Body of pancreas (tissue), 4 donors: Measurements from ENCODE around the gene GLB1L2. TPM values are rescaled to one million over a fixed set of nuclear protein-coding genes. Genes with fewer than 3 reads are reported as not detected.

Experiments
- ATAC-seq: fragments of 150-250 bp; one replicate; pipeline ENCODE4 v1.9.1; 2016
- DNase-seq, 4 donors: peaks; one replicate each; pipeline ENCODE4 v3.0.0-alpha.2; 2019
- H3K27ac ChIP-seq, 4 donors: fragments of 200-600 bp; sonication (generic); 1 replicate in 3 of 4; 2 replicates in 1 of 4; pipeline versions ENCODE4 v1.5.1 to v1.6.1; 2016 to 2019; ENCODE audit warnings: mild to moderate bottlenecking in 1 of 4, mixed read lengths in 1 of 4, moderate library complexity in 1 of 4
- H3K27me3 ChIP-seq, 2 donors: fragments of 200-600 bp; sonication (generic); one replicate each; pipeline ENCODE4 v1.6.0; 2016; ENCODE audit warnings: mild to moderate bottlenecking in 1 of 2
- H3K36me3 ChIP-seq, 2 donors: fragments of 200-600 bp; sonication (generic); replicated peaks in 1 of 2; 2 replicates each; pipeline ENCODE4 v1.5.1; 2016; ENCODE audit warnings: low read depth in 2 of 2; ENCODE audit not compliant: insufficient read depth in 1 of 2
- H3K4me1 ChIP-seq: fragments of 200-600 bp; sonication (generic); one replicate; pipeline ENCODE4 v1.6.0; 2016
- H3K4me3 ChIP-seq, 2 donors: fragments of 200-600 bp; sonication (generic); 1 replicate in 1 of 2; 2 replicates in 1 of 2; pipeline ENCODE4 v1.5.1; 2016 to 2019
- H3K9me3 ChIP-seq, 3 donors: fragments of 200-600 bp; sonication (generic); 1 replicate in 2 of 3; 2 replicates in 1 of 3; pipeline ENCODE4 v1.5.1; 2016
- CTCF ChIP-seq, 7 experiments: fragments of 450-650 bp in 4 of 7; fragments of 200-600 bp in 3 of 7; sonication (generic) in 3 of 7; IDR thresholded peaks; one replicate each; pipeline ENCODE4 v1.5.1; 2016 to 2019; ENCODE audit warnings: antibody characterized with exemption in 7 of 7
- POLR2A ChIP-seq, 3 donors: fragments of 450-650 bp; IDR thresholded peaks; one replicate each; pipeline ENCODE4 v1.6.1; 2016; ENCODE audit warnings: antibody characterized with exemption in 3 of 3, mild to moderate bottlenecking in 2 of 3
- WGBS, 2 donors: methylation state at CpG; one replicate each; pipeline ENCODE4 v1.1.5; 2017; 5-methylcytosine and 5-hydroxymethylcytosine counted together
- intact Hi-C: fragments of 100-400 bp; cut with DNase I; formaldehyde crosslinking; loops from one replicate; pipeline ENCODE4 v1.15.1; 2023
- total RNA-seq, 2 donors: library from RNA; depleted of rRNA; stranded (reverse); fragments of >200 nt; gene quantifications; one replicate each; pipeline ENCODE4 v1.1.0, GENCODE V29; 2016

The GLB1L2 gene
- total RNA-seq, 2 donors from 2014 or later, result 9.1 to 10.9 TPM

DNA sequence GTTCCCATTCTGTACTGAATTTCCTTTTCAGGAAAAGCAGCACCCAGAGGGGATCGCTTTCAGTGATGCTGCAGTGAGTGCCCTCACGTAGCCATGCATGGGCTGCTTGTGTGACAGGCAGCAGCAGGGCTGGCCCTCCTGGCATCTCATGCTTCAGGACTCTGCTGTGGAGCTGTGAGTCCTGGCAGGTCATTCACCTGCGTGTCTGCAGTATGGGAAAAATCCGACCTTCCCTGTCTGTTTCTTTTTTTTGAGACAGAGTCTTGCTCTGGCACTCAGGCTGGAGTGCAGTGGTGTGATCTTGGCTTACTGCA is 13.4 kb downstream of the GLB1L2 start:
- no peak for ATAC-seq
- no peaks in the 10 kb centered on the region for H3K36me3 ChIP-seq
- TF ChIP-seq CTCF (IDR thresholded peaks at IDR 0.05) (no peak), POLR2A (IDR thresholded peaks at IDR 0.05) (no peak)
- WGBS, 2 donors, result 69 to 89% methylated on average over 3 to 4 of the region's 4 CpGs
- H3K4me3 ChIP-seq, result no peak overlapping the region
- H3K27me3 ChIP-seq, result no peaks in the 10 kb centered on the region
- no peak for DNase-seq
- no peaks in the 10 kb centered on the region for H3K4me1 ChIP-seq
- H3K9me3 ChIP-seq, result no peaks in the 10 kb centered on the region
- intact Hi-C loops, result no loop called here
- H3K27ac ChIP-seq, result no peak overlapping the region

- WGBS, 2 donors, result 86 to 91% methylated on average over 21 of the region's 22 CpGs
These were observed 14.6 kb downstream of the GLB1L2 start for GRCh38 chr11:134346101-134346975.

GRCh38 chr11:134346976-134347350 is 15.2 kb downstream of the GLB1L2 start:
- H3K27ac ChIP-seq, result no peak overlapping the region
- intact Hi-C loops, result no loop called here
- no peak overlapping the region for H3K4me3 ChIP-seq
- WGBS, 2 donors, result 71 to 74% methylated on average over 3 to 5 of the region's 5 CpGs
- H3K27me3 ChIP-seq, result no peaks in the 10 kb centered on the region
- no peak for TF ChIP-seq POLR2A (IDR thresholded peaks at IDR 0.05)
- TF ChIP-seq CTCF (IDR thresholded peaks at IDR 0.05), result no peak
- no peaks in the 10 kb centered on the region for H3K36me3 ChIP-seq
- no peak for DNase-seq
- no peaks in the 10 kb centered on the region for H3K4me1 ChIP-seq
- no peak for ATAC-seq
- H3K9me3 ChIP-seq, result no peaks in the 10 kb centered on the region

More at GRCh38 chr11:134346101-134346975, 14.6 kb downstream of the GLB1L2 start:
- H3K27ac ChIP-seq, result no peak overlapping the region
- no peaks in the 10 kb centered on the region for H3K4me1 ChIP-seq
- intact Hi-C loops, result no loop called here
- TF ChIP-seq POLR2A (IDR thresholded peaks at IDR 0.05), result no peak
- no peak for TF ChIP-seq CTCF (IDR thresholded peaks at IDR 0.05)
- no peaks in the 10 kb centered on the region for H3K9me3 ChIP-seq
- no peak for DNase-seq
- H3K4me3 ChIP-seq, result no peak overlapping the region
- no peak for ATAC-seq
- H3K36me3 ChIP-seq, result no peaks in the 10 kb centered on the region
- H3K27me3 ChIP-seq, result no peaks in the 10 kb centered on the region

DNA sequence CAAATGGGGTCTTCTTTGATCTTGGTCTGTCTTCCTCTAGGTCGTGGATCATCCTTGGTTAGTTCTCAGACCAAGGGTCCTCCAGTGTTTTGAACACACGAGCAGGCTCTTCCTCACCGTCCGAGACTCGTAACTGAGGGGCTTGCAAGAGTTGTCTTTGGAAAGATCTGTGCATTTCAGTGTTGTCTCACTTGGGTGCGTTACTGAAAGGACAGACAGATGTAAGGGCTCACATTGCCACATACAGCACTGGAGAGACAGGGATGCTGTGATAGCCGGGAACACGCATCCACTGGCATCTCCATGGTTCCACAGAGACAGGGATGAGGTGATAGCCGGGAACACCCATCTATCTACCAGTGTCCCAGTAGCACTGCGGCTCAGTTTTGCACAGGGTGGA is 15.7 kb downstream of the GLB1L2 start:
- no peak for DNase-seq
- Histone ChIP-seq H3K9me3 (no peaks in the 10 kb centered on the region), H3K36me3 (no peaks in the 10 kb centered on the region), H3K4me3 (no peak overlapping the region), H3K27ac (no peak overlapping the region), H3K4me1 (no peaks in the 10 kb centered on the region), H3K27me3 (no peaks in the 10 kb centered on the region)
- TF ChIP-seq CTCF (IDR thresholded peaks at IDR 0.05) (no peak), POLR2A (IDR thresholded peaks at IDR 0.05) (no peak)
- intact Hi-C loops, result no loop called here
- no peak for ATAC-seq
- WGBS, 2 donors, result 73 to 77% methylated on average over 10 of the region's 10 CpGs
